GM11168 (cell line): ENCODE results near the gene SPSB2.

ENCODE experiments used
- in situ Hi-C: fragments of 300-500 bp; cut with MboI; formaldehyde crosslinking; loops from one replicate; pipeline ENCODE4 v1.12.0; 2022; ENCODE audit warnings: low sequenced_read_pairs; ENCODE audit not compliant: unreplicated experiment

The SPSB2 gene

GRCh38 chr12:6834873-6835272 lies 38.2 kb downstream of the SPSB2 start:
- in situ Hi-C loops = no loop called here

- in situ Hi-C loops = no loop called here
These were observed 38.8 kb downstream of the SPSB2 start for GRCh38 chr12:6834254-6834653.

- in situ Hi-C loops = no loop called here
These were observed 39.8 kb downstream of the SPSB2 start for GRCh38 chr12:6833189-6833890.

DNA sequence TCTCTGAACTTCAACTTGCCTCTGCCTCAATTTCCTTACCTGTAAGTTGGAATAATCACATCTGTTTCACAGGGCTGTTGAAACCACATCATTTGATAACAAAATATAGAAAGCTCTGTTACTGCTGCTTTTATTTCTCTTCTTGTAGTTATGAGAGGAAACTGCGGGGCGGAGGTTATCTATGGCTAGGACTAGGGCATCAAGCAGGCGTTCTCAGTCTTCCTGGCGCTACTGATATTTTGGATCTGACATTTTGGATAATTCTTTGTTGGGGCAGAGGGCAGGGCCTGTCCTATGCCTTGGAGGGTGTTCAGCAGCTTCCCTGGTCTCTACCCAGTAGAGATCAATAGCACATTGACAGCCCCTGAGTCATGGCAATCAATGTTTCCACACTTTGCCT lies 41.0 kb downstream of the SPSB2 start:
- in situ Hi-C loops = no loop called here

DNA sequence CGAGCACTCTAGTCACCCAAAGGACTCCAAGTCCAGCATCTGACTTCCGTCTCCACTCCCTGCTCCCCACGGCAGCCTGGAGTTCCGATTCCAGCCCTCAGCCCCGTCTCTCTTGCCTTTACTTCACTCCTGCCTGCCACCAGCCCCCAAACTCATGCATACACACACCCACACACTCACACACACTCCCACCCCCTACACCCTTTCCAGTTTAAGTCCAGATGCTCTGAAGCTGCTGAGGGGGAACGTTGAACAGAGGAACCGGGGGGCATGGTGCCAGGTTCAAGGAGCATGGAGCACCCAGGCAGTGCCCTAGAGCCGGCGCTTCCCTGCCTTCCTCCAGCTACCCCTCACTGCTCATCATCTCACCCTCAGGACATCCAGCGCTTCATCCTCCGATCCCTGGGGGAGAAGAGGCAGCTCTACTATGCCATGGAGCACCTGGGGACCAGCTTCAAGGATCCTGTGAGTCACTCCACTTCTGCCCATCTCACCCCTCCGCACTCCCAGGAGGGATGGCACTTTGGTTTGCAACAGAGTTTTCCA lies 41.6 kb downstream of the SPSB2 start:
- in situ Hi-C loops = no loop called here

GRCh38 chr12:6830999-6831398 lies 42.1 kb downstream of the SPSB2 start:
- in situ Hi-C loops = no loop called here

GRCh38 chr12:6830286-6830890 lies 42.7 kb downstream of the SPSB2 start:
- in situ Hi-C loops = no loop called here

GRCh38 chr12:6829536-6830220 lies 43.4 kb downstream of the SPSB2 start:
- in situ Hi-C loops = no loop called here

- in situ Hi-C loops = no loop called here
These were observed 44.1 kb downstream of the SPSB2 start for GRCh38 chr12:6828781-6829535.

DNA sequence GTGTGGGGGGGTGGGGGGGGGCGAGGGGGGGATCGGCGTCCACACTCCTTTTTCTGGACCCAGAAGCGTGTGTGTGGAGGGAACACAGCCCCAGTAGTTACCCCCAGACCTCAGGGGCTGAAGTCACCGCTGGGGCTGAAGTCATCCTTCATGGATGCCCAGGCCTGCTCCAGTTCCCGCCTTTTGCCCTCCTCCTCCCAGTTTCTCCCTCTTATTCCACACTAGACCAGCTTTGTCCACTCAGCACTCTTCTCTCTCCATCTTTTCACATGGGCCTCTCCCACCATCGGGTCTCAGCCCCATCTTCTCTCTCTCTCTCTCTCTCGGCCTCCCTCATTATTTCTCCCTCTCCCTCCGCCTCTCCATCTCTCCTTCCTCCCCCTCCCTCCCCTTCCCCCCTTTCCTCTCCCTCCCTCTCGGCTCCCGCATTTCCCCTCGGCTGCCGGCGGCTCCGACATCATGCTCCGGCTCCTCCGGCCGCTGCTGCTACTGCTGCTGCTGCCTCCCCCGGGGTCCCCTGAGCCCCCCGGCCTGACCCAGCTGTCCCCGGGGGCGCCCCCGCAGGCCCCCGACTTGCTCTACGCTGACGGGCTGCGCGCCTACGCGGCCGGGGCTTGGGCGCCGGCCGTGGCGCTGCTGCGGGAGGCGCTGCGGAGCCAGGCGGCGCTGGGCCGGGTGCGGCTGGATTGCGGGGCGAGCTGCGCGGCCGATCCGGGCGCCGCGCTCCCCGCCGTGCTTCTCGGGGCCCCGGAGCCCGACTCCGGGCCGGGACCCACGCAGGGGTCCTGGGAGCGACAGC lies 44.9 kb downstream of the SPSB2 start, which contains the start of gene P3H3:
P3H3 (plus strand) TSS at position 426 of the 799 bp plus-strand sequence; CDS start at position 460, 34 bp downstream.
- in situ Hi-C loops = no loop called here

- in situ Hi-C loops = no loop called here
These were observed 45.6 kb downstream of the SPSB2 start for GRCh38 chr12:6827437-6827911.

- in situ Hi-C loops = no loop called here
These were observed 46.2 kb downstream of the SPSB2 start for GRCh38 chr12:6826734-6827436.

DNA sequence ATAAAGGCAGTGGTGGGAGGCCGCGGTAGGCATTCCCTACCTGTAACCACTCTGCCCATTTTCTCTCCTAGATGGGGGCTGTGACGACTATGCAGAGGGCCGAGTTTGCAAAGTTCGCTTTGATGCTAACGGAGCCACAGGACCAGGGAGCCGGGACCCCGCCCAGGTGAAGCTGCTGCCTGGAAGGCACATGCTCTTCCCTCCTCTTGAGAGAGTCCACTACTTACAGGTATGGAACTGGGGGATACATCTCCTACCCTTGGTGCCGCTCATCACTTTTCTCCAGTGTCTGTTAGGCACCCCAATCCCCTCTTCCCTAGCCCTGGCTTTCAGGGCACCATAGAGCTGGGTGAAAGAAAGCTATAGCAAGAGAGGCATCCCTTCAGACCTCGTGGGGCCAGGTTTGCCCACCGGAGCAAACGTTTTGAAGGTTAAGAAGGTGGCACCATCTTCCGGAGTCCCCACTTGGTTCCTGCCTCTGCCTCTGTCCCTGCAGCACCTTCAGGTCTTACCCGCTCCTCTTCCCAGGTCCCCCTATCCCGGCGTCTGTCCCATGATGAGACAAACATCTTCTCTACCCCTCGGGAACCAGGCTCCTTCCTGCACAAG lies 46.9 kb downstream of the SPSB2 start:
- in situ Hi-C loops = no loop called here

DNA sequence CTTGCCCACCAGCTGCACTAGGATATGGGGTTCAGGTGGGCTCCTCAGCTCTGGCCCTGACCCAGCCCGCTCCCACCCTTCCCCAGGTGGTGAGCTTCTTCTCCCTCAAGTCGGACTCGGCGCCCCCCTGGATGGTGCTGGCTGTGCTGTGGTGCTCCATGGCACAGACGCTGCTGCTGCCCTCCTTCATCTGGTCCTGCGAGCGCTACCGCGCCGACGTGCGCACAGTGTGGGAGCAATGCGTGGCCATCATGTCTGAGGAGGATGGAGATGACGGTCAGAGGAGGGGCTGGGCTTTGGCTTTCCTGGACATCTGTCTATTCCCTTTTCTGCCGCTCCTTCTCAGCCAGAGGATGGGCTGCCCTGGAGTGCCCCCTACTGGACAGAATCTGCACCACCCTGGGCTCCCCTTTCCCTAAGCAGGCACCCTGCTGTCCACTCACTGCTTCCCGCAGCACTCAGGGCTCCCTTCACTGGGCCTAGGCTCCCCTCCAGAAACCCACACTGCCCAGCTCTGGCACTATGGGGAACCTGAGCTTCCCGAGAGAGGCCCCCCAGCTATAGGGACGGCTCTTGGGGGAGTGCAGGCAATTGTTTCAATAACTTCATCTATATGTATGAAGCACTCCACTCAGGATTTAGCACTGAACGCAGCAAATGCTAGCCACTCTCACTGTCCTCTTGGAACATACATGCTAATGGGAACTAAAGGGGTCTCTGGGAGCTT lies 47.5 kb downstream of the SPSB2 start:
- in situ Hi-C loops = no loop called here

- in situ Hi-C loops = no loop called here
These were observed 48.2 kb downstream of the SPSB2 start for GRCh38 chr12:6824901-6825381.

DNA sequence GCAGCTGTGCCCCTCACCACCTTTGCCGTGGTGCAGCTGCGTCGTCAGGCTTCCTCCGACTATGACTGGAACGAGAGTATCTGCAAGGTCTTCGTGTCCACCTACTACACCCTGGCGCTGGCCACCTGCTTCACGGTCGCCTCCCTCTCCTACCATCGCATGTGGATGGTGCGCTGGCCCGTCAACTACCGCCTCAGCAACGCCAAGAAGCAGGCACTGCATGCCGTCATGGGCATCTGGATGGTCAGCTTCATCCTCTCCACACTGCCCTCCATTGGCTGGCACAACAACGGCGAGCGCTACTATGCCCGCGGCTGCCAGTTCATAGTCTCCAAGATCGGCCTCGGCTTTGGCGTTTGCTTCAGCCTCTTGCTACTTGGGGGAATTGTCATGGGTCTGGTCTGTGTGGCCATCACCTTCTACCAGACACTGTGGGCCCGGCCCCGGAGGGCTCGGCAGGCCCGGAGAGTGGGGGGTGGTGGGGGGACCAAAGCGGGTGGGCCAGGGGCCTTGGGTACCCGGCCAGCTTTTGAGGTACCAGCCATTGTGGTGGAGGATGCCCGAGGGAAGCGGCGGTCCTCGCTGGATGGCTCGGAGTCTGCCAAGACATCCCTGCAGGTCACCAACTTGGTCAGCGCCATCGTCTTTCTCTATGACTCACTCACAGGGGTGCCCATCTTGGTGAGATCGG lies 48.9 kb downstream of the SPSB2 start:
- in situ Hi-C loops = no loop called here
